IPS DF 4.7 (cell line): Measurements from ENCODE around the gene GIPC3.
"Not testable (repeated sequence)": the region's sequence is repeated elsewhere in the genome, so short reads cannot be mapped to it uniquely, and the experiment has no call there.

Experiments used
- DNase-seq: peaks from one replicate; pipeline ENCODE4 v3.0.0-alpha.2; 2013; ENCODE audit warnings: low spot score; ENCODE audit errors: extremely low read depth

The GIPC3 gene

GRCh38 chr19:3576696-3577443 is 8.4 kb upstream of the GIPC3 start:
- DNase-seq, result no peak

- DNase-seq, result no peak
Observed at GRCh38 chr19:3577723-3578344, 7.4 kb upstream of the GIPC3 start.

DNA sequence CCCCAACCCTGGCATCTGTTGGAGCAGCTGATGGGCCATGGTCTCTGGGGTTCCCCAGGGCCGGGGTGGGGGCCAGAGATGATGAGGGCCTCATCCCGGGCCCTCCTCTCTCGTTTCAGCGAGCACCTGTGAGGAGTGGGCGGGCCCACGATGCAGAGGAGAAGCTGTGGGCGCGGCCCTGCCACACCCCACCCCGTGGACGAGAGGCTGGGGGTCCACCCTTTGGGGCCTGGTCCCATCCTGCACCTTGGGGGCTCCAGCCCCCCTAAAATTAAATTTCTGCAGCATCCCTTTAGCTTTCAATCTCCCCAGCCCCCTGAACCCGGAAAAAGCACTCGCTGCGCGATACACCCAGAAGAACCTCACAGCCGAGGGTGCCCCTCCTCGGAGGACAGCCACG is 6.9 kb upstream of the GIPC3 start:
- no peak for DNase-seq

DNA sequence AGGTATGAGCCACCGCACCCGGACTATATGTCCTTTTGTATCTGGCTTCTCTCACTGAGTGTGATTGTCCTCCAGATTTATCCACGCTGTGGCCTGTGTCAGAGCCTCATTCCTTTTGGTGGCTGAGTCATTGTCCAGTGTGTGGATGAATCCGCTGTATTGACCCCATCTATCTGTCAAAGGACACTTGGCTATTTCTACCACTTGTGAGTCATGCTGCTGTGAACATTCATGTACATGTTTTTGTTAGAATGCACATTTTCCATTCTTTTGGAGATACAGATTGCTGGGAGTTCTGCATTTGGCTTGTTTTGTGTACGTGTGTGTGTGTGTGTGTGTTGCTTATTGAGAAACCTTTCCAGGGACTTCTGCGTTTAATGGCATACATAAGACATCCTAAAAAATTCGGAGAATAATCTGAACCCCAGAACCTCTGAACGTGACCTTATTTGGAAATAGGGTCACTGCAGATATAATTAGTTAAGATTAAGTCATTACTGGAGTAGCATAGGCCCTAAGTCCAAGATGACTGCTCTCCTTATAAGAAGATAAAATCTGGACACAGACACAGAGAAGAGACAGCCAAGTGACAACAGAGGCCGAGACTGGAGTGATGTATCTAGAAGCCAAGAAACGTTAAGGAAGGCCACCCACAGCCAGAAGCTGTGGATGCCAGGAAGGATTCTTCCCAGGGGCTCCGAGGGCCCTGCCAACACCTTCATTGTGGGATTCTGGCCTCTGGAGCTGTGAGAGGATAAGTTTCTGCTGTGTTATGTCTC is 4.9 kb upstream of the GIPC3 start:
- DNase-seq, result no peak

- DNase-seq, result not testable (repeated sequence)
Observed at GRCh38 chr19:3581792-3582191, 3.5 kb upstream of the GIPC3 start.

DNA sequence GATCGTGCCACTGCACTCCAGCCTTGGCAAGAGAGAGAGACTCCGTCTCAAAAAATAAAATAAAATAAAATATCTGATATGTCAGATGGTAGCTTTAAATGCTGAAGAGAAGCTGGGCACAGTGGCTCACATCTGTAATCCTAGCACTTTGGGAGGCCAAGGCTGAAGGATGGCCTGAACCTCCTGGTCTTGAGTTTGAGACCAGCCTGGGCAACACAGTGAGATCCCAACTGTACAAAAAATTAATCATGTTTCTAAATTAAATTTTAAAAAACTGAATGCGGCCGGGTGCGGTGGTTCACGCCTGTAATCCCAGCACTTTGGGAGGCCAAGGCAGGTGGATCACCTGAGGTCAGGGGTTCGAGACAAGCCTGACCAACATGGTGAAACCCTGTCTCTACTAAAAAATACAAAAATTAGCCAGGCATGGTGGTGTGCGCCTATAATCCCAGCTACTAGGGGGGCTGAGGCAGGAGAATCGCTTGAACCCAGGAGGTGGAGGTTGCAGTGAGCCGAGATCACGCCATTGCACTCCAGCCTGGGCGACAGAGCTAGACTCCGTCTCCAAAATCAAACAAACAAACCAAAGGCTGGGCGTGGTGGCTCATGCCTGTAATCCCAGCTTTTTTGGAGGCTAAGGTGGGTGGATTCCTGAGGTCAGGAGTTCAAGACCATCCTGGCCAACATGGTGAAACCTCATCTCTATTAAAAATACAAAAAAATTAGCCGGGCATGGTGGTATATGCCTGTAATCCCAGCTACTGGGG is 1.1 kb upstream of the GIPC3 start:
- DNase-seq, result not testable (repeated sequence)

GRCh38 chr19:3586127-3586626 is 899 bp downstream of the GIPC3 start:
- DNase-seq, result no peak

DNA sequence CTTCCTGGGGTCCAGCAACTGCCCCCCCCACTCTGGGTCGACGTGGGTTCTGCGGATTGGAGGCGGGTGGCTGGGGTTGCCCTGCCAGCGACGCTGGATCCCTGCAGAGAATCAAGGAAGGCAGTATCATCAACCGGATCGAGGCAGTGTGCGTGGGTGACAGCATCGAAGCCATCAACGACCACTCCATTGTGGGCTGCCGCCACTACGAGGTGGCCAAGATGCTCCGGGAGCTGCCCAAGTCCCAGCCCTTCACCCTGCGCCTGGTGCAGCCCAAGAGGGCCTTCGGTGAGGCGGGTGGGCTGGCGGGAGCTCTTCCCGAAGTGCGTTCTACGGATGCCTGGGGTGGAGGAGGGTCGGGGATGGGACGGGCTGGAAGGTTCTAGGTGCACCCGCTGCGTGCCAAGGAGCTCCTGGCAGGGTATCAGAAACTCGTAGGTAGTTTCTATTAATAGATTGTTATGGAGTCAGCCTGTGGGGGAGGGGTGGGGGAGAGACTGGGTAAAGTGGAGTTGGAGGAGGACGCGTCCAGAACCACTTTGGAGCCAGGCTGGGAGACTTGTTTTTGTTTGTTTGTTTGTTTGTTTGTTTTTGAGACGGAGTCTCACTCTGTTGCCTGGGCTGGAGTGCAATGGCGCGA is 1.5 kb downstream of the GIPC3 start:
- no peak for DNase-seq

DNA sequence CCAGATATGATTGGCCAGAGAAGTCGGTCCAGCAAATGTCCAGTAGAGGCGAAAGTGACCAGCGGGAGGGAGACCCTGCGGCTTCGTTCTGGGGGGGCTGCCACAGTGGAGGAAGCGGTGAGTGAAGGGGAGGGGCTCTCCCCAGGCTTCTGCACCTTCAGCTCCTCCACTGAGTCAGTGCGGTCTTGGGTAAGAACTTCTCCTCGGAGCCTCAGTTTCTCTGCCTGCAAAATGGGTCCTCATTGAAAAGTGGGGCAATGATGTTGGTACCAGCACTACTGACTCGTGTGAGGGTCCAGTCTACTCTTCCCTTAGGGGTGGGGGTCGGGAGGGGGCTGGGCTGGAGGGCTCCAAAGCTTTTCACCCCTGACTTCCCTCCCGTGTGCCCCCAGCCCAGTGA is 4.2 kb downstream of the GIPC3 start:
- no peak for DNase-seq

GRCh38 chr19:3589949-3590348 is 4.7 kb downstream of the GIPC3 start:
- DNase-seq, result no peak

DNA sequence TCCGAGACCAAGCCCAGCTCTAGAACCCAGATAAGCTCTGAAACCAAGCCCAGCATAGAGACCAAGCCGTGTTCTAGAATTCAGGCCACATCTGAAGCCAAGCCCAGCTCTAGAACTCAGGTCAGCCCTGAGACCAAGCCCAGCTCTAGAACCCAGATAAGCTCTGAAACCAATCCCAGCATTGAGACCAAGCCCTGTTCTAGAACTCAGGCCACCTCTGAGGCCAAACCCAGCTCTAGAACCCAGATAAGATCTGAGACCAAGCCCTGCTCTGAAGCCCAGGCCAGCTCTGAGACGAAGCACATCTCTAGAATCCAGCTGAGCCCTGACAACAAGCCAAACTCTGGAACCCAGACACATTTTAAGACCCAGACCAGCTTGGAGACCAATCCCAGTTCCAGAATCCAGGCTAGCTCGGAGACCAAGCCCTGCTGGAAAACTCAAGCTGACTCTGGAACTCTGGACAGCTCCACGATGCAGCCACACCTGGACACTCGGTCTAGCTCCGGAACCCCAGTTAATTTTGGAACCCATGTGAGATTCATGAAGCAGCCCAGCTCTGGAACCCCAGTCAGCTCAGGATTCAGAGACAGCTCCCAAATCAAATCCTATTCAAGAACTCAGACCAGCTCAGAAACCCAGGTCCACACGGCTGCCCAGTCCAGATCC is 5.8 kb downstream of the GIPC3 start:
- no peak for DNase-seq

DNA sequence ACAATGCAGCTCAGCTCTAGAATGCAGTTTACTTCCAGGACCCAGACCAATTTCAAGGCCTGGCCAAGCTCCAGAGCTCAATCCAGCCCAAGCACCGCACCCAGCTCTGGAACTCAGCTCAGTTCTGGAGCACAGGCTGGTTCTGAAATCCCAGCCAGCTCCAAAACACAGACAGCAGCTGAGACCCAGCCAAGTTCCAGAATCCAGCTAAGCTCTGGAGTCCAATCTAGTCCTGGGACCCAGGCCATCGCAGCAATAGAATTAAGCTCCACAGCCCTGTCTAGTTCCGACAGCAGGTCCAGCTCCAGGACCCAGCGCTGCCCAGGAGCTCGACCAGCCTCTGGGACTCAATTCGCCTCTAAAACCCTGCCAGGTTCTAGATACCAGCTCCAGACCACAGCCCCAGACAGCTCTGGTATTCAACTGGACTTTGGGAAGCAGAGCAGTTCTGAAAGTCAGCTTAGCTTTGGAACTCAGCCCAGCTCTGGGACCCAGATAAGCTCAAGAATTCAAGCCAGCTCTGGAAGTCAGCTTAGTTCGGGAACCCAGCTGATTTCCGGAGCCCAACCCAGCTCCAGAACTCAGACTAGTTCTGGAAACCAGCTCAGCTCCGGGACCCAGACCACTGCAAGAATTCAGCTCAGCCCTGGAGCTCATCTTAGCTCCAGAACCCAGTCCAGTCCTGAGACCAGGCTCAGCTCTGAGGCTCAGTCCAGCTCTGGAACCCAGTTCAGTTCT is 6.8 kb downstream of the GIPC3 start:
- no peak for DNase-seq

DNA sequence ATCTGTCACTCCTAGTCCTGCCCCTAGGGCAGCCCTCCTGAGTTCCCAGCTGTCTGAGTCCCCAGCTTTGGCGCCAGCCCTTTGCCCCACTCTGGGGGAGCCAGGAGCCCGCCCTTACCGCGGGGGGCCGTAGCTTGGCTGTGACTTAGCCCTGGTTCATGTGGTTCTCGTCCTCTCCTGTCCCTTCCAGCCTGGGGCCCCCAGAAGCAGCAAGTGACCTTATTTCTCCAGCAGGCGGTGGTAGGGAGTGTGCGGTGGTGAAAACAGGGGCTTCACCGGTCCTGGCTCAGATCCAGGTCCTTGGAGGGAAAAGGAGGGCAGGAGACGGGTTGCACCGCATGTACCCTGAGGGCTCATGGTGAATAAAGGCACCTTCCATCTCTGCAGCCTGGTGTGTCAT is 7.9 kb downstream of the GIPC3 start:
- no peak for DNase-seq

DNA sequence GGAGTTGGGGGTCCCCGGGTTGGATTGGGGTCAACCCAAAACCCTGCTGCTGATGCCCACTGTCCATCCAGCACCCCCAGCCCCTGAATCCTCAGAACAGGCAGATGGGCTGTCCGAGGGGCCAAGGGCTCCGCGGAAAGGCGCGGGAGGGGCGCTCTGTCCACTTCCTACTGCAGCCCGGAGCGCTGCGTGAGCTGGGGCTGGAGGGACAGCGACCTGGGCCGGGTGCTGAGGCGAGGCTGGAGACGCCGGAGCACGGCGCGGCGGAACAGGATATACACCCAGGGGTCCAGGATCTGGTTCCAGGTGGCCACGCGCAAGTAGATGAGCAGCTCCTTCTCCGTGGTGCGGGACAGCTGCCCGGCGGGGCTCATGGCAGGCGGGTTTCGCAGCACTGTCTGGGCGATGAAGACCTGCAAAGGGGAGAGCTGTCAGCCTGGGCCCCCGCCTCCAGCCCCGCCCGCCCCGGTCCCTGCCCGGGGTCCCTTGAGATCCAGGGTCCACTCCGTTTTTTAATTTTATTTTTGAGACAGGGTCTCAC is 10.3 kb downstream of the GIPC3 start:
- DNase-seq, result no peak

- no peak for DNase-seq
Observed at GRCh38 chr19:3599776-3600187, 14.5 kb downstream of the GIPC3 start.

GRCh38 chr19:3601021-3601420 is 15.7 kb downstream of the GIPC3 start:
- no peak for DNase-seq

DNA sequence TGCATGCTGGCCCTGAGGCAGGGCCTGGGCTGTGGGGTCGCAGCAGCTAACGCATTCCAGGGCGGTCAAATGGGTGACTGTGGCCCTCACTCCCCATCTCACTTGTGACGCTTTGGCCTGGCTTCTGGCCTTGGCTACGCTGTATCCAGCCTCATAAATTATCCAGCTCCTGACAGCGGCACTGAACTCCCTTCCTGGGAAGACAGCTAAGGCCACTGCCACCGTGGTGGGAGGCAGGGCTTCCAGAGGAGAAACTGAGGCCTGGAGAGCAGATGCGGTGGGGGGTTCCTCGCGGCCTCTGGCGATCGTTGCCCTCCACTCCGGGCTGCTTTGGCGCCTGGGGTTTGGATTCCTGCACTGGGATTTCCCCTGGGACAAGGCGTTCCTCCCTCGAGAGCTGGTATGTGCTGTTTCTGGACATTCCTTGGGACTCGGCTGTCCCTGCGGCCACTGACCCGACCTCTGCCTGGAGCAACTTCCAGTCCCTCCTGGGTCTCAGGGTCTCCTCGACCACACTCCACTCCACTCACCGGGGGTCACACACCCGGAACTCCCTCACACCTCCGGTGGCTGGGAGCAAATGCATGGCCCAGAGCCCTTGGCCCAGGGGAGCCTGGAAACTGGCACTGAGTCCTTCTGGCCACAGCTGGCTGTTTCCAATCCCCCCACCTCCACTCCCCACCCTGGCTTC is 18.0 kb downstream of the GIPC3 start:
- DNase-seq, result no peak

DNA sequence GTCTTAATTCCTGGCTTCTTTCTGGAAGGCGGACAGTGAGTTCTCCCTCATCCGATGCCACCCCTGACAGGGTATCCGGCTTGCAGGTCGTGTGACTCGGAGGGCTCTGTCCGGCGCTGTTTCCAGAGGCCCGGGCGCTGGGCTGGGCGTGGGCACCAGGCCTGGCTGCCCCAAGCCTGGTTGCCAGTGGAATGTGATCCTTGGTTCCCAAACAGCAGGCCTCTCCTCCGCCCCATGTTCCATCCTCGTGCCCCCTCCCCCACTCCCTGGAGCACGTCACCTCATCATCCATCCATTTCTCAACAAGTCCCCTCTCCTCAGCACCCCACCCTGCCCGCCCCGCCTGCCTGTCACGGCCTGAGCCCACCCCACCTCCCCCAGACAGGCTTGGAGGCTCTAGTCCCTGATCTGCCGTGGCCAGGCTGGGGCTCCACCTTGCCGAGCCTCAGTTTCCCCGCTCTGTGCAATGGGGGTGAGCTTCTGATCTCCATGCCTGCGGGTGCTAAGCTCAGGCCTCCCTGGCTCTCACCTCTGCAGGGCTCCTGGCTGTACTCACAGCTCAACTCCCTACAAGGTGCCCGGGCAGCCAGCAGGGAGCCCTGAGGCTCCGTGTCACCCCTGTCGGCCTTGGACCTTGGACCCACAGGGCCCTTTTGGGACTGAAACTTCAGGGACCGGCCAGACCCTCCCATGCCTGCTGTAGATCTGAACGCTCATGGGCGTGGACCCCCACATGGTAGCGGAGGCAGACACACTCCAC is 19.1 kb downstream of the GIPC3 start:
- DNase-seq, result no peak
